ENCODE results near the gene SLC9A4.

The SLC9A4 gene

DNA sequence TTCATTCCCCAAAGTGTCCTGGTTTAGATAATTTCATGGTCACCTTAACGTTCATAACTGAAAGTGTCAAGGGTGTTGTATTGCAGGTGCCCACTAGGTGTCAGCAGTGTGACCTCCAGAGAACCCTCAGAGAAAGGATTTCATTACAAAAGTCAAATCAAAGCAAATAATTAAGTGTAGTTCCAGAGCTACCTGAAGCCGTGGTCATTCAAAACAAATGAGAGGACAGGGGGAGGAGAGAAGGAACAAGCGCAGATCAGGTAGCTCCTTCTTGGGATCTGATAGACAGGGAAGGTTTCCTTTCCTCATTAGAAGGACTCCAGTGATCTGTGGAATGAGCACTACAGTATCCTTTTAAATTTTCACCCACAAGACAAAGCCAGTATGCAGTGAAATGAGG is at the start of gene SLC9A4:
Gene SLC9A4 (plus strand): TSS at position 207 of the 400 bp plus-strand sequence. CDS start 534 bp downstream, outside the sequence.
- peak; percentile 13 for DNase-seq (ENCODE audit: low read depth)

DNA sequence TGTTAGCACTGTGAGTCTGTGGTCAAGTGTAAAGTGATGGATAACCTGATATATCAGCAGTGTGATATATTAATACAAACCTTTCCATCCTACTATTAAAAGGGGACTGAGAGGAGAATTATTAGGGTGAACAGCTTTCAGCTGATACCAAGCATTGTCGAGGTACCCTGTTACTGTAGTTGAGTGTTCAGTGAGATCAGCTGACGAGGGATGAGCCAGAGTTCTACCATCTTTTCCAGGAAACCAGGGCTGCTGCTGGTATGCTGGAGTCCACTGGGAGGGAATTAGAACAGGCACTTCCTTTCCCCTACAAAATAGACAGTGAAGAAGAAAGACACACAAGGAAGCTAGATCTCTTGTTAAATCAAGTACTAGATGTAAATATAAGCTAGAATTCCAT is 49.7 kb upstream of the SLC9A4 start:
- no peak for DNase-seq (ENCODE audit: low read depth)

GRCh38 chr2:102424754-102425153 is 48.3 kb upstream of the SLC9A4 start:
- no peak for DNase-seq (ENCODE audit: low read depth)

DNA sequence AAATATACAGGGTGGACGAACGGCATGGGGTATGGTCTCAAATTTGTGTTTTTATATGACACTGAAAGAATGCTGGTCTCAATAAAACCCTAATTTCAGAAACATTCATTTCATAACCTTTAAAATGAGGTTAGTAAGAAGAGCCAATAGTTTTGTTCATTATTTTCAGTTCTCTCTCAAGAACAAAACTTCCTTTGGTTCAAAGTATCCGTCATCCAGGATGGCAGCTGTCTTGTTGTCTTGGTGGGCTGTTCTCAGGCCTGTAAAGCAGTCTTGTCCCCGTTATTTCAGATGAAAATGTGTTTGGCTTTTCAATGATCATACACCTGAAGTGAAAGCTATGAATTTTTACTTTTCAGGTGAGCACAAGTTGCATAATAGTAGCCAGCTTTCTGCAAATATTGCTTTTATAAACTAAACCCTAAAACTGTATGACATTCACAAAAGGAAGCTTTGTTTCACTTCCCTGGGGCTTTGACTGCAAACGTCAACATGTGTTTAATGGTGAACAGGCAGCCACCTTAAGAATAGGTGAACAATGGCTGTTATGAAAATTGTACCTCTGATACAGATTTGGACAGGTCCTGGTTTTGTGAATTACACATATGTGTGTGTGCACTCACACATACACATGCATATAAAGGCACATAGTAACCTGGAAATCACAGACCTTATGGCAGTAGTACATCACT is 47.4 kb upstream of the SLC9A4 start:
- no peak for DNase-seq (ENCODE audit: low read depth)

GRCh38 chr2:102427249-102427648 is 45.8 kb upstream of the SLC9A4 start:
- no peak for DNase-seq (ENCODE audit: low read depth)

- no peak for DNase-seq (ENCODE audit: low read depth)
These were observed 44.5 kb upstream of the SLC9A4 start for GRCh38 chr2:102428573-102428972.

GRCh38 chr2:102432386-102432785 is 40.6 kb upstream of the SLC9A4 start:
- DNase-seq (ENCODE audit: low read depth), result no peak

- DNase-seq (ENCODE audit: low read depth), result no peak
These were observed 38.9 kb upstream of the SLC9A4 start for GRCh38 chr2:102433973-102434654.

DNA sequence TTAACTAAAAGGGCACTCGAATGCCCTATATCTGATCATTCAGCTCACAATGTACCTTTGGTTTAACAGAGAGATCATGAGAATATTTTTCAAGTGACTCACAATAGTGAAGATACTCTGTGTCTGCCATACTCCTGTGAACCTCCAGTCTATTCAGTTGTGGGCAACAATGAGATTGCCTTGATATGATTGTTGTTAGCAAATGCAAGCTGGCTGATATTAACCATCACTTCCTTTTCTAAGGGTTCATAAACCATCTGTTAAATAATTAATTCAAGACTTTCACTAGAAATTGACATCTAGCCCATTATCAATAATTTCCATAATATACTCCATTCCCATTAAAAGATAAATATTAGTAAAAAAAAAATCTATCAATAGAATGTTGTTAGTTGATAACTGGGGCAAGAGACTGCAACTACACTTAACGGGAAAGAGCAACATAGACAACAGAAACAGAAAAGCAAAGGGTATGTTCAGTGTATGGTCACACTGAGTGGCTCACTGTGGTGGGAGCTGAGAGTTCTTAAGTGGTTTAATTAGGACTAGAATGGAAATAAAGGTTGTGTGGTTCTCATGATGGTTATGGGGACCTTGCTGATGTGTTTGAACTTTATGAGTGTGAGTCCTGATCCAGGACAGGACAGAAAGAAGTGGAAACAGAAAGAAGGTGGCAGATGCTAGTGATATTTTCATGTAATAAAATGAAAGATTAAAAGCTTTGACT is 38.2 kb upstream of the SLC9A4 start:
- DNase-seq (ENCODE audit: low read depth), result no peak

- DNase-seq (ENCODE audit: low read depth), result no peak
These were observed 37.3 kb upstream of the SLC9A4 start for GRCh38 chr2:102435741-102436140.

DNA sequence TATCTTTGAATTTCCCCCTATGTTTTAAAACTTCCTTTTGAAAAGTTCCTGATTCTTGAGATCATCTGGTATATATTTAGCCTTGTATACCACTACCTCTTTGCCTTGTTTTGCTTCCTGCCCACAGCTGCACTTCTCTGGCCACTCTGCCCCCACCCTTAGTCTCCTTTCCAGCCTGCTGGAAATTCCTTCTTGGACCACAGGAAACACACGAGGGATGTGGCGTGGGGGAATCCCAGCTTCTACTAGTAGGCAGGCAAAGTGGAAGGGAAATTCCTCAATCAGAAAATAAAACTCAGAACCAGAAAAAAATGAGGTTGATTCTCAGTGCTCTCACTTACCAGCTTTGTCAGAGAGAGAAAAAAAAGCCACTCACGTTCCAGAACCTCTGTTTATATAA is 36.7 kb upstream of the SLC9A4 start:
- no peak for DNase-seq (ENCODE audit: low read depth)

GRCh38 chr2:102437122-102437521 is 35.9 kb upstream of the SLC9A4 start:
- no peak for DNase-seq (ENCODE audit: low read depth)

- no peak for DNase-seq (ENCODE audit: low read depth)
These were observed 34.9 kb upstream of the SLC9A4 start for GRCh38 chr2:102438111-102438510.

GRCh38 chr2:102438578-102438977 is 34.4 kb upstream of the SLC9A4 start:
- DNase-seq (ENCODE audit: low read depth), result no peak

DNA sequence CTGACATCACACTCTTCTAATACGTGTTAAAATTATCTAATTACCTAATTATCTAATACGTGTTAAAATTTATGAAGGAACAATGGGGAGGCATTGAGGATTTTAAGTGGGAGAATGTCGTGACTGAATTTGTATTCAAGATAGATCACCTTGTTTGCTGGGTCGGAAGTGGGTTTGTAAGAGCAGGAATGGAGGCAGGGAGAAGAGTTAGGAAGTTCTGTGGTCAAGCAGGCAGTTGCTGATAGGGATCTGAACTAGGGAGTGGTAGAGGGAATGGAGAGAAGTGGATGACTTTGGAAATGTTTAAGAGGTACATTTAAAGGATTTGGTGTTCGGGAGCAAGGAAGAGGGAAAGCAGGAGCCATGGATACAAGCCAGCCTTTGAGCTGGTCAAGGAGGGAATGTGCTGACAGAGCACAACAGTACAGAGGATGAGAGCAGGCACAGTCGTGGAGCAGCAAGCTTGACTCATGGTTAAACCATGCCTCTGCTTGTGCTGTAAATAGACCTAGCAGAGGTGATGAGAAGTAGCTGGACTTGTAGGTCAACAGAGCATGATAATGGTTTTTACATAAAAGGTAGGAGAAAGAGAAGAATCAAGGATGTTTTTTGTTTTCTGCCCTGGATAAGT is 33.8 kb upstream of the SLC9A4 start:
- no peak for DNase-seq (ENCODE audit: low read depth)

GRCh38 chr2:102442967-102443828 is 29.8 kb upstream of the SLC9A4 start:
- DNase-seq (ENCODE audit: low read depth), result peak; percentile 16

DNA sequence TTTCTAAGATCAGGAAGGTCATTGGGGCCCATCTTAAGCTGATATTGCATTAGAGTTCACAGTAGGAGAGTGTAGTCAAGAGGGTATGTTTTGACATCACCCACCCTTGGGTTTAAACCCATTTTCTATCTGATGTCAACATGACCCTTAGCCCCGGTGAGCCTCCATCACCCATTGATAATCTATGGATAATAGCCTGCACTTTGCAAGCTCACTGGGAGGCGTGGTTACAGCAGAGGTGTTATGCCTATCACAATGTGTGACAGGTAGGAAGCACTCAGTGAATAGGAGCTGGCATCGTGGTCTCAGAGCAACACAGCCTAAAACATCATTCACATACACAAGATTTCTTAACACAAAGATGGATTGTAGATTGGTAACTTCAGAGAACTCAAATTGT is 28.8 kb upstream of the SLC9A4 start:
- DNase-seq (ENCODE audit: low read depth), result no peak

DNA sequence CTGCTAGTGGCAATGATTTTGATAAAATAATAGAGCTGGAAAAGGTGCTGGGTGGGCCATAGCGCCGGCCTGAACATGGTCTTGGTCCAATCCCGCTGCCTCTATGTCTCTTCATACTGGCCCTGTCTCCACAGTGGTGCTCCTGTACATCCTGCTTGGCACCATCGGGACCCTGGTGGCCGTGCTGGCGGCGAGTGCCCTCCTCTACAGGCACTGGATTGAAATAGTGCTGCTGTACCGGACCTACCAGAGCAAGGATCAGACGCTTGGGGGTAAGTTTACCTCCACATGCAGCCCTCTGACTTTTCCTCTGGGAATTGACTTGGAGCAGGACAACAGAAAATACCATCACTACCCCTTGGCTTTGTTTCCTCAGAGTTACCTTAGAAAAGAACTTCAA is 26.1 kb upstream of the SLC9A4 start:
- DNase-seq (ENCODE audit: low read depth), result no peak

GRCh38 chr2:102449370-102449974 is 23.6 kb upstream of the SLC9A4 start:
- DNase-seq (ENCODE audit: low read depth), result peak; percentile 35

- no peak for DNase-seq (ENCODE audit: low read depth)
These were observed 21.1 kb upstream of the SLC9A4 start for GRCh38 chr2:102451968-102452367.

DNA sequence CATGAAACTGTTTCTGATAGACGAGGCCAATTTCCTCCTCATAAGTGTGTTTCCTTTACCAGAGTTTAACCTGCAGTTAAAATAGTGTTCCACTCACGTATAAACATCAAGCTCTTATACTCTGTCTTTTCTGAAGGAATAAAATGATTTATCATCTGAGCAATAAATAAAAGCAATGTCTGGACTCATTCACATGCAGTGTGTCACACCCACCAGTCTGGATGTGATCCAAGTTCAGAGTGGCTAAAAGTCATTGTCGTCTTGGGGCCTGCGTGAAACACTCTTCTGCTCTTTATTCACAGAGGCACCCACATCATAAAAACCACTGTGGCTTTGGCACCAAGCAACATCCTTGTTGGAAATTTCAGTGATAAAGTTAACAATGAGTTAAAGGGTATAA is 19.5 kb upstream of the SLC9A4 start:
- no peak for DNase-seq (ENCODE audit: low read depth)
